GM12865 (cell line): ENCODE data around the gene LAMA1.

Source experiments
- DNase-seq: peaks from one replicate; pipeline ENCODE4 v3.0.0; 2010; ENCODE audit warnings: low read depth
- H3K4me3 ChIP-seq: 2 replicates; pipeline ENCODE4 v1.5.1; 2011; ENCODE audit warnings: mild to moderate bottlenecking, low read depth, low read length, control low read depth
- TF ChIP-seq, protein P1 (sequence below): IDR thresholded peaks from 2 replicates; pipeline ENCODE4 v1.5.1; 2011; ENCODE audit warnings: low read length, control low read depth, low read depth, inconsistent platforms; ENCODE audit not compliant: insufficient read depth; ENCODE audit errors: missing control alignments

Gene LAMA1

DNA sequence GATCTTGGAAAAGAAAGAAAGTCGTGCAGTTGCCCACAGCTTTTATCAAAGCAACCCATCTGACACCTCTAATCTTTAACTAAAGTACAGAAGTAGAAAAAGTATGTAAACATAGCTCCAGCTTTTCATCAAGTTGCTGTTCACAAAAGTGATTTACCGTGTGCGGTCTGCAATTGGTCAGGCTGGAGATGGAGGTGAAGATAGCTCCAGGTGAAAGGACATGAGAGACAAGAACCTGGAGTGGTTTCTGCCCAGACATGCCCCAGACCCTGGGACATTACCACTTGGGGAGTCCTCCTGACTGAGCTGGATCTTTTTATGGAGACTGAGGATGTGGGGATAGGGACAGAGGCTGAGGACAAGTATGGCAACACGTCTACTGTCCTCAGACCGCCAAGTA is 82.7 kb downstream of the LAMA1 start:
- H3K4me3 ChIP-seq: no peak overlapping the region
- TF ChIP-seq, protein P1, sequence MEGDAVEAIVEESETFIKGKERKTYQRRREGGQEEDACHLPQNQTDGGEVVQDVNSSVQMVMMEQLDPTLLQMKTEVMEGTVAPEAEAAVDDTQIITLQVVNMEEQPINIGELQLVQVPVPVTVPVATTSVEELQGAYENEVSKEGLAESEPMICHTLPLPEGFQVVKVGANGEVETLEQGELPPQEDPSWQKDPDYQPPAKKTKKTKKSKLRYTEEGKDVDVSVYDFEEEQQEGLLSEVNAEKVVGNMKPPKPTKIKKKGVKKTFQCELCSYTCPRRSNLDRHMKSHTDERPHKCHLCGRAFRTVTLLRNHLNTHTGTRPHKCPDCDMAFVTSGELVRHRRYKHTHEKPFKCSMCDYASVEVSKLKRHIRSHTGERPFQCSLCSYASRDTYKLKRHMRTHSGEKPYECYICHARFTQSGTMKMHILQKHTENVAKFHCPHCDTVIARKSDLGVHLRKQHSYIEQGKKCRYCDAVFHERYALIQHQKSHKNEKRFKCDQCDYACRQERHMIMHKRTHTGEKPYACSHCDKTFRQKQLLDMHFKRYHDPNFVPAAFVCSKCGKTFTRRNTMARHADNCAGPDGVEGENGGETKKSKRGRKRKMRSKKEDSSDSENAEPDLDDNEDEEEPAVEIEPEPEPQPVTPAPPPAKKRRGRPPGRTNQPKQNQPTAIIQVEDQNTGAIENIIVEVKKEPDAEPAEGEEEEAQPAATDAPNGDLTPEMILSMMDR: no peak
- DNase-seq: no peak

DNA sequence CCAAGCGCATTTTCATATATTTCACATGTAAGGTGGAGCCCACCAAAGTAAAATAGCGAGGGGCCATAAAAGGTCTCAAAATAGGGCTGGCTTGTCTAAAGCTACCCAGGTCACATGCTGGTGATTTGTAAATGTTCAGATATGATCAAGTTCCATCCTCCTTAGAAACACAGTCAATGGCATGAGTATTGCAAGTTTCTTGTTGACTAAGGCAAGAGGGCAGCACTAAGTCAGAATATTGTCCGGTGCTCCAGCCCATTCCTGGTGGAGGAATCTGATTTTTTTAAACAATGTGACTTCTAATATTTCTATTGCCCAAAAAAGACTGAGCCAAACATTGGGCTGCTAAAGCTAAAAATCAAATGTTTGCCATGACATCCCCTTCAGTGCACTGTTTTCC is 85.1 kb downstream of the LAMA1 start:
- TF ChIP-seq, protein P1: no peak
- H3K4me3 ChIP-seq: no peak overlapping the region
- no peak for DNase-seq

DNA sequence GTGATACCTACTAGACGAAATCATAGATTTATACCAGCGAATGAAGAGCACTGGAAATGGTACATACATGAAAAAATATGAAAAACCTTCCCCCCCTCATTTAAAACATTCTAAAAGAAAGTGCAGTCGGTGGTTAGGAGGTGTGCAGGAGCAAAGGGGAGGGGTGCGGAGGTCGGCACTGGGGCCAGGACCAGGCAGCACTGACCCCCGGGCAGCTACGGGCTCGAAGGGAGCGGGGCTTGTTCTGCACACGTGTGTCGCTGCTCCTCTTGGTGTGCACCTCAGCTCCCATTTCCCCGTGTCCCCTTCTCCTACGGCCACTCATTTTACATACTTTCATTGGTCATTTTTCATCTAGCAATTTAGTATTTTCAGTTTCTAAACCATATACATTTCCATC is 89.0 kb downstream of the LAMA1 start:
- no peak for DNase-seq
- TF ChIP-seq, protein P1: no peak
- H3K4me3 ChIP-seq: no peak overlapping the region

DNA sequence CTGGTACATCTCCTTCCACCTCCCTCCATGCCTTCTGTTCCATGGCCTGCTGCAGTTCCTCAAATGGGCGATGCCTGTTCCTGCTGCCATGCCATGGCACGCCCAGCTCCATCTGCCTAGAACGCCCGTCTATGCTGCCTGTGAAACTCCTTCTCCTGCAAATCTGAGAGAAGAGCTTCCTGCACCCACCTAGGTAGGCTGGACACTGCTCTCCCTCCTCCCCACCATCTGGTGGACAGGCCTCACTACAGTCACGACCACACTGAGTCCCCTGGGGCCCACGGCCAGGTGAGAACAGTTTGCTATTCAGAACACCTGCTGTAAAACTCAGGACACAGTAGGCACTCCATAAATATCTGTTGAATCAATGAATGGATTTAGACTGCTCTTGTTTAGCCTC is 92.4 kb downstream of the LAMA1 start:
- TF ChIP-seq, protein P1: no peak
- no peak for DNase-seq
- H3K4me3 ChIP-seq: no peak overlapping the region

DNA sequence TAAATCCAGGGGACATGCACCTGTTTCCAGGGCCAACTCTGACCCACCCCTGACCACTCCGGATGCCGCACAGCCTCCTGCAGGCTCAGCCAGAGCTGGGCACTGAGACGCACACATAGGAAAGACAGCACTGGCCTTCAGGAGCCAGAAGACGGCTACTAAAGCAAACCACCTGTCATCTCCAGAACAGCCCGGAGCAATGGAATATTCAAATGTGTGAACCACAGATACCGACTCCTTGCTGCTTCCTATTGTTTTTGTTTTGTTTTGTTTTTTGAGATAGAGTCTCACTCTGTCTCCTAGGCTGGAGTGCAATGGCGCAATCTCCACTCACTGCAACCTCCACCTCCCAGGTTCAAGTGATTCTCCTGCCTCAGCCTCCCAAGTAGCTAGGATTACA is 94.0 kb downstream of the LAMA1 start:
- TF ChIP-seq, protein P1: no peak
- no peak overlapping the region for H3K4me3 ChIP-seq
- DNase-seq: no peak

DNA sequence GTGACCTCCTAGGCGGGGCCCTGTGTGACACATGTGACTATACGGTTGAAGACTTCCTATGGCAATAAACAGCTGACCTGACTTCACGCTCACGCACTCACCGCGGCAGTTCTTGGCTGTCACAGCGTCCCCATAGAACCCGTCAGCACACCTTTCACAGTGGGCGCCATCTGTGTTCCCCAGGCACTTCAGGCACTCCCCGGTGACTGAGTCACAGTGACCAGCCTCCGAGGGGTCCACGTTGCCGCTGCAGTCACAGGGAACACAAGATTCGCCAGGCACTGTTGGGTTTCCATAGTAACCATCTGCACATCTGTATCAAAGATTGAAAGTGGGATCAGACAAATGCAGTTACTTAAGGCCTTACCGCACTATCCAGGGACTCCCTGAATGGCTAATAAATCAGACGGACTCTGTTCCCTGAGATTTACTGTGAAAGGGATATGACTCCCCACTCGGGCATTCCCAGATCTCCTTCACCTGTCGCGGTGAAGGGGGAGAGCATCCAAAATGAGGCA is 94.5 kb downstream of the LAMA1 start:
- TF ChIP-seq, protein P1: no peak
- DNase-seq: no peak
- H3K4me3 ChIP-seq: no peak overlapping the region
